ENCODE measurements around the gene CPOX.
A peak's percentile ranks its signal among the peaks of the same experiment; 100 is the strongest.
"Not testable (repeated sequence)": the region's sequence is repeated elsewhere in the genome, so short reads cannot be mapped to it uniquely, and the experiment has no call there.

Gene CPOX

GRCh38 chr3:98563661-98564281 lies 29.6 kb downstream of the CPOX start:
- no peak for DNase-seq (ENCODE audit: low spot score)

GRCh38 chr3:98561727-98562521 lies 31.5 kb downstream of the CPOX start:
- DNase-seq (ENCODE audit: low spot score) = no peak

- no peak for DNase-seq (ENCODE audit: low spot score)
Measured at GRCh38 chr3:98560911-98561310, 32.5 kb downstream of the CPOX start.

- not testable (repeated sequence) for DNase-seq (ENCODE audit: low spot score)
Measured at GRCh38 chr3:98559769-98560168, 33.6 kb downstream of the CPOX start.

- no peak for DNase-seq (ENCODE audit: low spot score)
Measured at GRCh38 chr3:98558100-98558827, 35.1 kb downstream of the CPOX start.

GRCh38 chr3:98557324-98558010 lies 35.9 kb downstream of the CPOX start:
- no peak for DNase-seq (ENCODE audit: low spot score)

- DNase-seq (ENCODE audit: low spot score) = no peak
Measured at GRCh38 chr3:98556164-98557130, 37.0 kb downstream of the CPOX start.

- DNase-seq (ENCODE audit: low spot score) = no peak
Measured at GRCh38 chr3:98555025-98555379, 38.4 kb downstream of the CPOX start.

- no peak for DNase-seq (ENCODE audit: low spot score)
Measured at GRCh38 chr3:98554580-98554979, 38.8 kb downstream of the CPOX start.

- DNase-seq (ENCODE audit: low spot score) = no peak
Measured at GRCh38 chr3:98553753-98554152, 39.7 kb downstream of the CPOX start.

- no peak for DNase-seq (ENCODE audit: low spot score)
Measured at GRCh38 chr3:98553021-98553563, 40.3 kb downstream of the CPOX start.

GRCh38 chr3:98552232-98553020 lies 41.0 kb downstream of the CPOX start:
- DNase-seq (ENCODE audit: low spot score) = no peak

GRCh38 chr3:98551754-98552153 lies 41.7 kb downstream of the CPOX start:
- peak; percentile 22 for DNase-seq (ENCODE audit: low spot score)

GRCh38 chr3:98551236-98551635 lies 42.2 kb downstream of the CPOX start:
- no peak for DNase-seq (ENCODE audit: low spot score)

- no peak for DNase-seq (ENCODE audit: low spot score)
Measured at GRCh38 chr3:98550833-98551232, 42.6 kb downstream of the CPOX start.

- no peak for DNase-seq (ENCODE audit: low spot score)
Measured at GRCh38 chr3:98548544-98548943, 44.9 kb downstream of the CPOX start.

- DNase-seq (ENCODE audit: low spot score) = no peak
Measured at GRCh38 chr3:98545940-98546339, 47.5 kb downstream of the CPOX start.

- no peak for DNase-seq (ENCODE audit: low spot score)
Measured at GRCh38 chr3:98542623-98543022, 50.8 kb downstream of the CPOX start.

- no peak for DNase-seq (ENCODE audit: low spot score)
Measured at GRCh38 chr3:98541695-98542094, 51.7 kb downstream of the CPOX start.

GRCh38 chr3:98540346-98540745 lies 53.1 kb downstream of the CPOX start:
- DNase-seq (ENCODE audit: low spot score) = no peak
